GM13977 (cell line): ENCODE results near the gene FANK1.

Experiments
- DNase-seq: peaks from one replicate; pipeline ENCODE4 v3.0.0; 2012; ENCODE audit warnings: low spot score
- in situ Hi-C: fragments of 300-500 bp; cut with MboI; formaldehyde crosslinking; loops from one replicate; pipeline ENCODE4 v1.12.0; 2022; ENCODE audit warnings: low sequenced_read_pairs, low pct_unique_long_range_greater_than_20kb, mixed read lengths, inconsistent platforms; ENCODE audit not compliant: unreplicated experiment
- TF ChIP-seq, protein P1 (sequence below): IDR thresholded peaks from 2 replicates; pipeline ENCODE4 v1.5.1; 2012; ENCODE audit warnings: mild to moderate bottlenecking, control low read depth; ENCODE audit not compliant: insufficient read depth; ENCODE audit errors: extremely low read depth, missing control alignments

Gene FANK1

DNA sequence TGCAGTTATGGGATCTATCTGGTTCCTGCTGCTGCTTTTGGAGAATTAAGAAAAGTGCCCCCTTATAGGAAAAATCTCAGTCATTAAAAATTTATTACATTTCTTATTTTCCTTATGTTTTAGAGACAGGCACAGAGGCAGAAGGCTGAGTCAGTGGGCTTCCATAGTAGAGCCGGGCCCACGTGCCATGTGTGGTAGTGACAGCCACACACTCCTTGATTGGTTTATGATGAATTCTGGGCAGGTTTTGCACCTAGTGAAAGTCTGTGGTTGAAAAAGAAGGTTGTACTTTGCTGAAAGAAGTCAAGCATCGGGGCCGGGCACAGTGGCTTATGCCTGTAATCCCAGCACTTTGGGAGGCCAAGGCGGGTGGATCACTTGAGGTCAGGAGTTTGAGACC, 109.9 kb downstream of the FANK1 start:
- TF ChIP-seq, protein P1, sequence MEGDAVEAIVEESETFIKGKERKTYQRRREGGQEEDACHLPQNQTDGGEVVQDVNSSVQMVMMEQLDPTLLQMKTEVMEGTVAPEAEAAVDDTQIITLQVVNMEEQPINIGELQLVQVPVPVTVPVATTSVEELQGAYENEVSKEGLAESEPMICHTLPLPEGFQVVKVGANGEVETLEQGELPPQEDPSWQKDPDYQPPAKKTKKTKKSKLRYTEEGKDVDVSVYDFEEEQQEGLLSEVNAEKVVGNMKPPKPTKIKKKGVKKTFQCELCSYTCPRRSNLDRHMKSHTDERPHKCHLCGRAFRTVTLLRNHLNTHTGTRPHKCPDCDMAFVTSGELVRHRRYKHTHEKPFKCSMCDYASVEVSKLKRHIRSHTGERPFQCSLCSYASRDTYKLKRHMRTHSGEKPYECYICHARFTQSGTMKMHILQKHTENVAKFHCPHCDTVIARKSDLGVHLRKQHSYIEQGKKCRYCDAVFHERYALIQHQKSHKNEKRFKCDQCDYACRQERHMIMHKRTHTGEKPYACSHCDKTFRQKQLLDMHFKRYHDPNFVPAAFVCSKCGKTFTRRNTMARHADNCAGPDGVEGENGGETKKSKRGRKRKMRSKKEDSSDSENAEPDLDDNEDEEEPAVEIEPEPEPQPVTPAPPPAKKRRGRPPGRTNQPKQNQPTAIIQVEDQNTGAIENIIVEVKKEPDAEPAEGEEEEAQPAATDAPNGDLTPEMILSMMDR: no peak
- in situ Hi-C loops: no loop called here

GRCh38 chr10:126006906-126007305, 110.5 kb downstream of the FANK1 start:
- TF ChIP-seq, protein P1: no peak
- in situ Hi-C loops: no loop called here
- no peak for DNase-seq

More for the DNA sequence above, 109.9 kb downstream of the FANK1 start:
- DNase-seq: no peak

DNA sequence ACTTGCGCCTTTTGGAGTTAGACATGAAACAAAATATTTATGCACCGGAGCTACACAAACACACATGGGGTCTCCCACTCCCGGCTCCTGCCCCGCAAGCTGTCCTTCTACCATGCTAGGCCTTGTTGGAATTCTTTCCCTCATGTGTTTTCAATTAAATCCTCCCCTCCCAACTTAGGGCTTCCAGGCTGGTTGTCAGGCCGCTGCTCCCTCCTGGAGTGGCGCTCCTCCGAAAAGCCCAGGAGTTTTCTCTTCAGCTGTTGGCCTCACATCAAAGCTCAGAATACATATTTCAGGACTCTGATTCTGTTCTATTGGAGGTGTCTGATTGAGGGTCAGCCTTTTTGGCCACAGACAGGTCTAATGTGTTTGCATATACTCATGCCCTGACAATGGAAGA, 113.3 kb downstream of the FANK1 start:
- TF ChIP-seq, protein P1: no peak
- DNase-seq: no peak
- in situ Hi-C loops: no loop called here

- in situ Hi-C loops: no loop called here
- TF ChIP-seq, protein P1: no peak
Observed at GRCh38 chr10:126011995-126012394, 115.6 kb downstream of the FANK1 start.

DNA sequence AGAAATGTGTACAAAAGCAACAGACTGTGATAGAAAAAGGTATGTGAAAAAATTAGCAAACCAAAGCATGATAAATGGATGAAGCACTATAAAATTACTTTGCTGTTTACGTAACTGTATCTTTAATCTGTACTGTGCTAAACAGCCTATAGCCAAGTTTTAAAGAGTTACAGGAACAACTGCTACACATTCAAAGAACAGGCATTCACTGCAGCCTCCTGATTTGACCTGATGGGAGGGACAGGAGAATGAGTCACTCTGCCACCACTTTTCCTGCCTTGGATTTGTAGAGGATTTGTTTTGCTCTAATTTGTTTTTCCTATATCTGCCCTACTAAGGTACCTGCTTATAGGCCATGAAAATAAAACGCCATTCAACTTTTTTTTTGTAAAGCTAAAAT, 116.1 kb downstream of the FANK1 start:
- TF ChIP-seq, protein P1: no peak
- in situ Hi-C loops: no loop called here
- no peak for DNase-seq

More at GRCh38 chr10:126011995-126012394, 115.6 kb downstream of the FANK1 start:
- no peak for DNase-seq

DNA sequence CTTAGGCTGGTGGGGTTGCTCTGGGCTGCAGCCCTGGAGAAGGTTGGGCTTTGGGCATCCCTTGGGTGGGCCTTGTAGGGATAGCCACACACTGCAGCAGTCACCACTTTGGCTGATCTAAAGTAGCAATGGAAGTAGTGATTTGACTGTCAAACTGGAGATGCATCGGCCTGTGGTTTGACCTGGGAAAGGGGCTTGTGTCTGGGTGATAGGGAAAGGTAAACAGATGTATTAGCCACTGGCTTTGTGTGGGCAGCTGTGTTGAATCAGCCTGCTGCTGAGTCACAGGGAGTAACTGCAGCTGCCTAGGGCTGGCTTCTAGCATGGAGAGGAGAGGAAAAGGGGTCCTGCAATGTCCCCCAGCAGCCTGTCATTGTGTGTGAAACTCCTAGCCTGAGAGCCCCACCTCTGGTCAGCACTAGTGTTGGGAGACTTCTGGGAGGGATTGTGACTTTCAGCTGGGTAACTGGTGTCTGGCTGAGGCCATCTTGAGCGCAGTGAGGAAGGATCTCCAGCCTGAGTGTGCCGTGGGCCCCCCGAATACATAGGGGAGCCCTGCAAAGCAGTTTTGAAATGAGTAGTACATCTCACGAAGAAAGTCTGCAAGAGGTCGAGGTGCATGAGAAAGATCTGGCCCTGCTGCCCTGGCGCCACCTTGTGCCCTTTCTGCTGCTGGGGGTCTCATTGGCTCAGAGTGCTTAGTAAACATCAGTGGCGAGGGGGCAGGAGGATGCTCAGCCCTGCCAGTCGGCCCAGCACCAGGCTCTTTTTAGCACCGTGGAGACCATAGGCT, 117.3 kb downstream of the FANK1 start:
- DNase-seq: peak; percentile 27
- in situ Hi-C loops: no loop called here

More for the DNA sequence above, 117.3 kb downstream of the FANK1 start:
- TF ChIP-seq, protein P1: peak; percentile 35
